GM13977 (cell line): ENCODE results near the gene MOGAT2.

Experiments used
- DNase-seq: peaks from one replicate; pipeline ENCODE4 v3.0.0; 2012; ENCODE audit warnings: low spot score
- CTCF ChIP-seq: IDR thresholded peaks from 2 replicates; pipeline ENCODE4 v1.5.1; 2012; ENCODE audit warnings: mild to moderate bottlenecking, control low read depth; ENCODE audit not compliant: insufficient read depth; ENCODE audit errors: extremely low read depth, missing control alignments
- in situ Hi-C: fragments of 300-500 bp; cut with MboI; formaldehyde crosslinking; loops from one replicate; pipeline ENCODE4 v1.12.0; 2022; ENCODE audit warnings: low sequenced_read_pairs, low pct_unique_long_range_greater_than_20kb, mixed read lengths, inconsistent platforms; ENCODE audit not compliant: unreplicated experiment

The MOGAT2 gene

GRCh38 chr11:75705541-75705940 lies 12.1 kb upstream of the MOGAT2 start:
- TF ChIP-seq CTCF: no peak
- in situ Hi-C loops: loop anchor here (25.0 kb wide), 2 partner anchors 432 to 607 kb away; no protein-coding TSS in a partner anchor
- DNase-seq: no peak

- peak; percentile 98 for TF ChIP-seq CTCF
- in situ Hi-C loops: loop anchor here (25.0 kb wide), 2 partner anchors 431 to 606 kb away; no protein-coding TSS in a partner anchor
- peak; percentile 81 for DNase-seq
Observed at GRCh38 chr11:75706260-75706729, 11.3 kb upstream of the MOGAT2 start.

- no peak for DNase-seq
- in situ Hi-C loops: loop anchor here (25.0 kb wide), 2 partner anchors 423 to 598 kb away; no protein-coding TSS in a partner anchor
Observed at GRCh38 chr11:75714211-75714610, 3.4 kb upstream of the MOGAT2 start.

GRCh38 chr11:75715688-75716087 lies 1.9 kb upstream of the MOGAT2 start:
- no peak for DNase-seq
- TF ChIP-seq CTCF: no peak
- in situ Hi-C loops: loop anchor here (25.0 kb wide), 2 partner anchors 422 to 597 kb away; no protein-coding TSS in a partner anchor

More at GRCh38 chr11:75714211-75714610, 3.4 kb upstream of the MOGAT2 start:
- TF ChIP-seq CTCF: no peak

GRCh38 chr11:75716659-75717058 lies 979 bp upstream of the MOGAT2 start:
- no peak for TF ChIP-seq CTCF
- in situ Hi-C loops: loop anchor here (25.0 kb wide), 2 partner anchors 421 to 596 kb away; no protein-coding TSS in a partner anchor
- DNase-seq: no peak

- in situ Hi-C loops: loop anchor here (25.0 kb wide), 2 partner anchors 419 to 594 kb away; no protein-coding TSS in a partner anchor
- peak; percentile 52 for DNase-seq
- no peak for TF ChIP-seq CTCF
Observed at GRCh38 chr11:75718419-75719339, 1.0 kb downstream of the MOGAT2 start.
